Fibroblast of peridontal ligament (primary cell): ENCODE measurements around the gene GAB1.

Source experiments
- DNase-seq: peaks from one replicate; pipeline ENCODE4 v3.0.0-alpha.2; 2010; ENCODE audit errors: extremely low read depth

Gene GAB1

GRCh38 chr4:143389579-143390195, 53.0 kb downstream of the GAB1 start:
- DNase-seq, result peak; percentile 29

GRCh38 chr4:143390764-143391163, 54.1 kb downstream of the GAB1 start:
- no peak for DNase-seq

GRCh38 chr4:143391261-143391660, 54.6 kb downstream of the GAB1 start:
- DNase-seq, result no peak

- DNase-seq, result peak; percentile 76
Measured at GRCh38 chr4:143391895-143392294, 55.2 kb downstream of the GAB1 start.

- no peak for DNase-seq
Measured at GRCh38 chr4:143393195-143393594, 56.5 kb downstream of the GAB1 start.

GRCh38 chr4:143394739-143395453, 58.2 kb downstream of the GAB1 start:
- no peak for DNase-seq

- DNase-seq, result no peak
Measured at GRCh38 chr4:143396695-143397094, 60.0 kb downstream of the GAB1 start.

GRCh38 chr4:143397335-143397734, 60.7 kb downstream of the GAB1 start:
- peak; percentile 57 for DNase-seq

- DNase-seq, result no peak
Measured at GRCh38 chr4:143397887-143398286, 61.2 kb downstream of the GAB1 start.

GRCh38 chr4:143399113-143399949, 62.7 kb downstream of the GAB1 start:
- peak; percentile 40 for DNase-seq

GRCh38 chr4:143400082-143400481, 63.4 kb downstream of the GAB1 start:
- DNase-seq, result no peak

- no peak for DNase-seq
Measured at GRCh38 chr4:143402776-143403552, 66.3 kb downstream of the GAB1 start.

- no peak for DNase-seq
Measured at GRCh38 chr4:143403553-143403820, 66.8 kb downstream of the GAB1 start.

- DNase-seq, result no peak
Measured at GRCh38 chr4:143404555-143404954, 67.9 kb downstream of the GAB1 start.

- peak; percentile 25 for DNase-seq
Measured at GRCh38 chr4:143405075-143405730, 68.5 kb downstream of the GAB1 start.

GRCh38 chr4:143406523-143406922, 69.8 kb downstream of the GAB1 start:
- peak; percentile 77 for DNase-seq

- no peak for DNase-seq
Measured at GRCh38 chr4:143407474-143407873, 70.8 kb downstream of the GAB1 start.

GRCh38 chr4:143407888-143408287, 71.2 kb downstream of the GAB1 start:
- no peak for DNase-seq

- DNase-seq, result no peak
Measured at GRCh38 chr4:143410015-143410414, 73.3 kb downstream of the GAB1 start.

GRCh38 chr4:143411527-143412419, 75.1 kb downstream of the GAB1 start:
- DNase-seq, result peak; percentile 40

GRCh38 chr4:143412420-143412758, 75.7 kb downstream of the GAB1 start:
- no peak for DNase-seq
